HG03045 (cell line): ENCODE data around the gene BSX.

Source experiments
- ATAC-seq: cut with Tn5 transposase; IDR thresholded peaks from one replicate; pipeline ENCODE4 v1.9.1; 2021; ENCODE audit warnings: mild to moderate bottlenecking, moderate library complexity; ENCODE audit not compliant: unreplicated experiment

BSX gene

DNA sequence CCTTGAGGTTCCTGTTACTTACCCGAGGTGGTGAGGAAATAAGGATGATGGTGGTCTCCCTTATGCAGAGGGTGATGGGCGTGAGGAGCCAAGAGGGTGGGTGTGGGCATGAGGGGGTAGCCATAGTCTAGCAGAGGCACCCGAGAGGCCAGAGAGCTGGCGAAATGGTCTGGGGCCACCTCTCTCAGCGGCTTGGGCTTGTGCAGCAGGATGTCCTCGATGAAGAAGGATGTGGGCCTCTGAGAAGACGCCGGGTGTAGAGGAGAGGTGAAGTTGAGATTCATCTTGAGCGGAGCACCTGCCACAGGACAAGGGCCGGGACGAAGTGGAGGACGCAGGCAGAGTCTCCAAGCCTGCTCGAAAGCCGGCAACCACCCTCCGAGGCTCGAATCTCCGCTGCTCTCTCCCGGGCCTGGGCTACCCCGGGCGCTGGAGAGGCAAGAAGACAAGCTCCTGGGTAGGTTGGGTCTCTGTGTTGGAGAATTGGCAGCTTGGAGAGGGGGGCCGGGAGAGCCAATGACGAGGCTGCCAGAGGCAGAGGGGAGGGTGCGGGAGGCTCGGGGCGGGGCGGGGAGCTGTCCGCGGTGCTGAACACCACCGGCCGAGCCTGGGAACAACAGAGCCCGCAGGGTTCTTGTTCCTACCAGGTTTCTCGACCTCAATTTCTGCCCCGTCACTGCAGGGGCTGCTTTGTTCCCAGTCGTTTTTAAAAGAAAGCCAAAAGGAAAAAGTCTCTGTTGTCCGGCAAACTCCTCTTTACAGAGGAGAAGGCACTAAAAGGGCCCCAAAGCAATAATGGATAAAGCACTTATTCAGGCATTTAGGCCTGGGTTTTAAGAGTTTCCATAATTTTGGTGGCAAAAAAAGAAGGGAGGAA, at the start of gene BSX:
BSX (minus strand) TSS at position 447 of the 877 bp plus-strand sequence; CDS start at position 284, 163 bp downstream.
- ATAC-seq = no peak

DNA sequence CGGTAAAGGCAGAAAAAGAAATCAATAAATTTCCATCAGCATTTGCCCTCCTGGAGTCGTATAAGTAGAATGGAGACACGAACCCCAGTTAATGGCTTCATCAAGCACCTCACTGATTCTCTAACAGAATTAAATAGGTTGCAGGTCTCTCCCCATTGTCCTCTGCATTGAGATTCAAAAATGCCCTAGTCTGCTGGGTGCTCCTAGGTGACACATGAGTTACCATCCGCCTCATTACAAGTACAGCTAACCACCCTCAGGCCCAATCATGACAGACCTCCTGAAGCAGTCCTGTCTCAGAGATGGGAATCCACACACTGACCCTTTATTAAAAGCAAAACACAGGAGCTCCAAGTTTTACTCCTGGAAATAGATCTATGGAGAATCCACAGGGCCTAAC, 48.9 kb upstream of the BSX start:
- no peak for ATAC-seq

DNA sequence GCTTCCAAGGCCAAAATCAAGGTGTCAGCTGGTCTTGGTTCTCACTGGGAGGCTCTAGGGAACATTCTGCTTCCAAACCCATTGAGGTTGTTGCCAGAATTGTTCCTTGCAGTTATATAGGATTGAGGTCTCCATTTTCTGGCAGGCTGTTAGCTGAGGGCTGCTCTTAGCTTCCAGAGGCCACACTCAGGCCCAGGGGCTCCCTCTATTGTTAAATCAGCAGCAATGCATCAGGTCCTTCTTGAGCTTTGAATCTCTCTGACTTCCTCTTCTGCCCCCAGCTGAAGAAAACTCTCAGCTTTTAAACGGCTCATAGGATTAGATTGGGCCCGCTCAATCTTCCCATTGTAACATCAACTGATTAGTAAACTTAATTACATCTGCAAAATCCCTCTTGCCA, 39.3 kb upstream of the BSX start:
- ATAC-seq = no peak

DNA sequence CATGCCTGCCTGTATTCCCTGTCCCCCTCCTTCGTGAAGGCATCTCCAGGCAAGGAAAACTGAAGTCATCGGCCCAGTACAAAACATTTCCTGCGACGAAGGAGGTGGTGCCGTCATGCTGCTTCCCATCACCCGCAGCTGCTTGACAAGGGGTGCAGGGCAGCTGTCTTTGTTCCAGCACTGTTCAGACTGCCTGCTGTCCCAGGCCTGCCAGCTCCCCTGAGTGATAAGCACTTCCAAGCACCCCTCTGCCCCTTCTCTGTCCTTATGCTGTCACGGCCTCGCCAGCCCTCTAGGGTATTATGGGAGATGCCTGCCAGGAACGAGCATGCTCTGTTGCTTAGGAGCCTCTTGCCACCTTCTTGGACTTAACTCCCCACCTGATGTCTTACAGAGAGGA, 37.1 kb upstream of the BSX start:
- ATAC-seq = no peak

DNA sequence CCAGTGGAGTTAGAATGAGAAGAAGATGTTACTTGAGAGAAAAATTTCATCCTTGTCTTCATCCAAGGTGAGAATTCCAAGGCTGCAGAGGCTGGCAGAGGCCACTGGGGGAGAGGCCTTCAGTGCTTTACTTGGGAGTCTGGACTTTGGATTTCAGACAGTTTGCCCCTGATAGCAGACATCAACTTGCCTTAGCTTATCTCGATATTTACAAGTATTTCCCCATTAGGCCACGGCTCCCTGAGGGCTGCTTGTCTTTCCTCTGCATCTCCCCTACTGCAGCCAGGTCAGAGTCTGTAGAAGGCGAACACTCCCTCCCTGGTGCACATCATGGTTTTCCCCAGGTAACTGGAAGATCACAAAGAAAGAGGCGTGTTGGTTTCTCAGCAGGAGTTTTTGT, 29.9 kb upstream of the BSX start:
- ATAC-seq = no peak

DNA sequence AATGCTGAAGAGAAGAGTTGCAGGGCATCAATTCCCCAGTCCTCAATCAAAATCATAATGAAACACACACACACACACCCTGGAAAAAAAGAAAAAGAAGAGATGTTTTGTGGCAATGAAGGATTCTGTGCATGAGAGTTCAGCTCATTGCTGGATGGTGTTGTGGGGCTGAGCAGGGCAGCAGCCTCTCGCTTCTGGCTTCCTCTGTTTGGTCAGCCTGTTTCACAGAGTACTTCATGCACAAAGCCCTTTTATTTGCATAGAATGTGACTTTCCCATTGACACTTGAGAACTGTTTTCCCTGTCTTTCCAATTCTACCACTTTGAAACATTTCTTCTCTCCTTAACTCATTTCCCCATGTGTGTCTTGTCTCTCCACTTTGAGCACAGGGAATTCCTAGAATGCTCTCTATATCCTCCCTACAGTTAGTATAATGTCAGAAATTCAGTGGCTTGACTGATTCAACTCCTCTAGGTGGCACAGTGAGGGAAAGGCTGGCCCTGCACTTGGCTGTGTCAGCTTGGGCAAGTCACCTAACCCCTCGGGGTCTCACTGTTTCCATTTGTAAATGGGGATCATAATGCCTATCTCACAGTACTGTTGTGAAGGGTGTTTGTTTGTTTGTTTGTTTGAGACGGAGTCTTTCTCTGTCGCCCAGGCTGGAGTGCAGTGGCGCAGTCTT, 25.4 kb upstream of the BSX start:
- no peak for ATAC-seq

DNA sequence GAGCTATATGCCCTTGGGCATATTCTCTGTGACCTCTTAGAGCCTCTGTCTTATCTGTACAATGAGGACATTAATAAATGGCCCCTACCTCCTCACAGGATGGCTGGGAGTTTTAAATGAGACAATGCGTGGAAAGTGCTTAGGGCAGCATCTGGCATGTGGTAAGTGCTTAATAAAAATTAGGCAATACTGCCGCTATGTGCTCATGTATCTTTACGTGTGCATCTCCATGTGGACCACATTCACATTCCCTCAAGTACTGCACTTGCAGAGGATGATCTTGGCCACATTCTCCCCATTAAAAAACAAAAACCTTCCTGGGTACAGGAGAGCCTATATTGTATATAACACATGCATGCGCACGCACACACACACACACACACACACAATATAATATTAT, 19.1 kb upstream of the BSX start:
- ATAC-seq = no peak

DNA sequence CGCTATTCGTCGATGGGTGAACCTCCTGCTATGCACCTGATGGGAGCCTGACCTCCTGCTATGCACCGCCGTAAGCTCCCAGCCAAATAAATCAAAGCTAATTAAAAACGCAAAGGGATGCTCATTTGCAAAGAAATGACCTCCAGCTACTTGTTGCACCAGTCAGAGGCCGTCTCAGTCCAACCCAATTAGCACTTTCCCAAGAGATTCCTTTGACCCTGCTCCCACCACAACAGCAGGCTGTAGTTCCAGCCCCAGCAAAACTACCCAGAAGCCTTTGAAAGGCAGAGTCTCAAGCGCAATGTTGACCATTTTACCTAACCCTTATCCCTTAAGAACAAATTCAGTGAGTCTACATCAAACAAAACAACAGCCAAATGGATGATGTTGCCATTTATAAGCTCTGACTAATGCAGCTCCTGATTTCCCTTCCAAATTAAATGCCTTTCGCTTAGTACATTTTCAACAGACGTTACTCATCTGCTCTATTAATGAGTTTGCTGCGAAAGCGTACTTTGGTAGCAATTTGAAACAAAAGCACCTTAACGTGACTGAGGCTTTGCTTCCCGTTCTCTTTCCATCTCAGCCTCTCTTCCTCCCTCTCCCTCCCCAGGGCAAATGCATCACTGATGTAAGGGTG, 17.2 kb upstream of the BSX start:
- ATAC-seq = no peak

DNA sequence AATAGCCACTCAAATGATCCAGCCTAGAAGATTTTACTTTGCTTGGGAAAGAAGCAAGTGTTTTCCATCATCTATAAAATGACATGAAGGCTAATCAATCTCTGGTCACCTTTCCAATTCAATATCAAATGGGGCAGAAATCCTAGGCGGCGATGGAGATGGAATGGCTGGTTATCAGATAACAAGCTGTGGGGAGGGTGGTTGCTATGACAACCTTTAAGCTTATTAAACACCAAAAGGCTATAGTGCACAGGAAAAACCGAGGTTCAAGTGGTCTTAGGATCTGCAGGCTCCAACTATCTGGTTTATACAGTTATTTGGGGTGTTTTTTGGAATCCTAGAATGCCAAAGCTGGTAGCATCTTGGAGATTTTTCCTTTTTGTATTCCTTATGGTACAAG, 13.9 kb upstream of the BSX start:
- ATAC-seq = no peak

DNA sequence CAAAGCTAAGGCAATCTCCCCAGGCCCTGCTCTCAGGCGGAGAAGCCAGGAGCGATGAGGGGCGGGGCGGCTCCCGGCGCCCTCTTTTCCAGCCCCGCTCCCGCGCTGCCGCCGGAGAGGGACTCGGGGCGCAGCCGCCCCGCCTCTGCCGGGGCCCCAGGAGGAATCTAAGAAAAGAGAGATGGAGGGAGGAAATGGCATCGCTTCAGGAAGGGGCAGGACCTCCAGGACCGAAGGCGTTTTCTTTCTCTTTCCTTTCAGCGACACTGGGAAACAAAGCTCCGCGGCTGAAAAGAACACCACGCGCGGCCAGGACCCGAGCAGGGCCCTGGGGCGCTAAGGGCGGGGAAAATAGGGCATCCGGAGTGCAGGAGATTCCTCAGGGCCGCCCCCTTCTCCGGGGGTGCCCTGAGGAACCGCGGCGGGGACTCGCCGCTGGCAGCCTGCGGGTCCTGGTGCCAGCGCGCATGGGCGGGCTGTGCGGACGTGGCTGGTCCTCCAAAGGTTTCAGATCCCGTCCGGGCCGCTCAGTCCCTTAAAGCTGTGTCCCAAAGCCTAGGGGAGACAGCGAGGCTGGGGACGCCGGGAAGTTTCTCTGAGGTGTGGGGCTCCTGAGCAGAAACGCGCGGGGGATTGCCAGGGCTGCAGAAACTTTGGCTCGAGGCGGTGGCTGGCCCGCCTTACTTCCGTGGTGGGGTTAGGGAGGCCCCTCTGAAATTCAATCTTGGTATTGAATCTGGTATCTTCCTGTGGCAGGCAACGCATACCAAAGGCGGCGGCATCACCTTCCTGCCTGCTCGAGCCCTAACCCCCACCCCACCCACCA, 2.8 kb upstream of the BSX start:
- ATAC-seq = no peak

DNA sequence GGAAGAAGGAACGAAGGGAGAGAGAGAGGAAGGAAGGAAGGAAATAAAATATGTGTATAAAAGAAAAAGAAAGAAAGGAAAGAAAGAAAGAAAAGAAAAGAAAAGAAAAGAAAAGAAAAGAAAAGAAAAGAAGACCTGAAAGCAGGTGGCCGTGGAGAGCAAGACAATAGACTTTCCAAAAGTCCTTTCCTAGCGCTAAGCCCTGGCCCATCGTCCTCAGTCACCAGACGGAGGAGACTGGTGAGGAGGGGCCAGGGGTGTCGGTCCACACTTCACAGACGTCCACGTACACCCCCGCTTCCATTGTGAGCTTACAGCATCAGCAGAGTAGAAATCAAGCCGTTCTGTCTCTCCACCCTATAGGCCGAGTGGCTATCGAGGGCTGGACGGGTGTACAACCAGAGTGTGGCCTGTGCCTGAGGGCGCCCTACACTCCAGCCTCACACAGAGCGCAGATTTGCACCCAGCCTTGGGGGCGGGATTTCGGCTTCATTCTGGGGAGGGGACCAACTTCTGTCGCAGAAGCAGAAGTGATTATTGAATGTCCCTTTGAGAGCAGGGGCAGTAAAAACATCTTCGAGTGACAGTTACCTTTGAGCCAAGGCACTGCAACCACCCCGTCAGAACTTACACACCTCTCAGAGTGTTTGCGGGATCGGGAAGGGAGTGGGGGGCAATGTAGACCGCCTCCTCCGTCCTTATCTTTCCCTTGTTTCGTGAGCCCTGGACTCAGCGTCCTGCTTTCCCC, 2.0 kb upstream of the BSX start:
- ATAC-seq = no peak

DNA sequence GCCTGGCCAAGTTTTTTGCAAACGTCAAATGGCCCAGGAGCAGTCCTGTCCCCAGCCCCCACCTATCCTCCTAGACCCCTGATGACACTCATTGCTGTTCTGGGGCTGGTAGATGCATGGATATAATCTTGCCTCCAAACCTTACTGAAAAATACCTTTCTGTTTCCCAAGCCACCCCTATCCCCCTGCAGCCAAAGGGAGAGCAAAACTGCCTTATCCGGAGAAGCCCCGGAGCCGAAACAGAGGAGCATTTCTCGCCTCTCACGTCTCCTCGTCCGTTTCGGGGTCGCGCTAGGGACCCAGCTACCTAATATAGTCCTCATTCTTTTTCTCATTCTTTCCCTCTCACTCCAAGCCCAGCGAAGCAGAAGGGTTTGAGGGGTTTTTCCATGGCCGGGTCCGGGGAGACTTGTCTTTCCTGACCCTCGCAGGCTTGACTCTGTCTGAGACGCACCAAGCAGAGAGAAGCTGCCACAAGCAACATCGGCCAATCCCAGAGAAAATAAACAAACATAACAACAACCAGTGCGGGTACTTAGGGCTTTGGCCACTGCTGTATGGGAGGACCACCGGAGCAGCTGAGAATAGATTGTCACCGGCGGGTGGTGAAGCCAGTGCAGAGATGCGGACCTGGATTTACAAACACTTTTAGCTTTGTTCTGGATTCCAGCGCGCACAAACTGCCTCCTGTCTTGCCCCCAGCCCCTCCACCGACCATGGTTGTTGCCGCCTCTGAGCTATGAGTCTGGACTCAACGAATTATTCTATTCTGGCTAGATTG, 1.6 kb downstream of the BSX start:
- no peak for ATAC-seq

DNA sequence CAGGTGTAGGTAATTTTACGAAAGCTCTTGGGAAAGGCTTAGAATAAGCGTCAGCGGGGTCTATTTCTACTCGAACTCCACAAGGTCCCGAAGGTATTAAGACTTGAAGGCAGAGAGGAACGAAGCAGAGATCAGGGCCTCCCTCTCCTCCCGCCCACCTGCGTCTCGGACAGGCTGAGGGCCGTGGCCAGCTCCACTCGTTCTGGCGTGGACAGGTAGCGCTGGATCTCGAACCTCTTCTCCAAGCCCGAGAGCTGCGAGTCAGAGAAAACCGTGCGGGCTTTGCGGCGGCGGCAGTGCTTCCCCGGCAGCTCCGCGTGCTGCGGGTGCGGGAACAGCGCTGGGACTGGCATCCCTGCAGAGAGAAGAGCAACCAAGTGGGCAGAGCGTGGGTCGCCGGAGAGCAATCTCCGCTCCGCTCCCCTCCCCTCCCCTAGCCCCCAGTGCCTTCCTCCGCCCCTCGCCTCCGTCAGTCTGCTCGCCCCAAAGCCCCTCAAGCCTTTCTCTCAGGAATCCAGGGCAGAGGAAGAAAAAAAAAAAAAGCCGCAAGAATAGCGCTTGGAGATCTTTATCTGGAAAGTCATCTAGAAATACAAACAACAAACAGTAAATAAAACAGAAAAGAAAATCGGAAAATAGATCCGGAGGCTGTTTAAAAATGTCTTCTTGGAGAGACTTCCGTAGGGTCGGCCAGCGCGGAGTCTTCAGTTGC, 2.4 kb downstream of the BSX start:
- ATAC-seq = no peak

DNA sequence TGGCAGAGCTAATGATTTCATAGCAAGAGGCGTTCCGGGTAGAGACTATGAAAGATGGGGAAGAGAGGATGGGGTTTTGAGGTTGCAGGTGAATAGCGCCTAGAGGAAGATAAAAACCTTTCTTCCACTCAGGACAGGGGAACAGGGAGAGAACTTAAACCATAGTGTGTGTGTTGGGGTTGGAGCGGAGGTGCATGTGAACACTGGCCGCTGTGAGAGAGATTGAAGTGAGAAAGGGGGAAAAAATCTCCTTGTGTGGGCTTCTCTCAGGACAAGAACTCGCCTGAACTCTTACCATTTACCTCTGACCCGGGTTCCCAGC, 3.4 kb downstream of the BSX start:
- no peak for ATAC-seq

DNA sequence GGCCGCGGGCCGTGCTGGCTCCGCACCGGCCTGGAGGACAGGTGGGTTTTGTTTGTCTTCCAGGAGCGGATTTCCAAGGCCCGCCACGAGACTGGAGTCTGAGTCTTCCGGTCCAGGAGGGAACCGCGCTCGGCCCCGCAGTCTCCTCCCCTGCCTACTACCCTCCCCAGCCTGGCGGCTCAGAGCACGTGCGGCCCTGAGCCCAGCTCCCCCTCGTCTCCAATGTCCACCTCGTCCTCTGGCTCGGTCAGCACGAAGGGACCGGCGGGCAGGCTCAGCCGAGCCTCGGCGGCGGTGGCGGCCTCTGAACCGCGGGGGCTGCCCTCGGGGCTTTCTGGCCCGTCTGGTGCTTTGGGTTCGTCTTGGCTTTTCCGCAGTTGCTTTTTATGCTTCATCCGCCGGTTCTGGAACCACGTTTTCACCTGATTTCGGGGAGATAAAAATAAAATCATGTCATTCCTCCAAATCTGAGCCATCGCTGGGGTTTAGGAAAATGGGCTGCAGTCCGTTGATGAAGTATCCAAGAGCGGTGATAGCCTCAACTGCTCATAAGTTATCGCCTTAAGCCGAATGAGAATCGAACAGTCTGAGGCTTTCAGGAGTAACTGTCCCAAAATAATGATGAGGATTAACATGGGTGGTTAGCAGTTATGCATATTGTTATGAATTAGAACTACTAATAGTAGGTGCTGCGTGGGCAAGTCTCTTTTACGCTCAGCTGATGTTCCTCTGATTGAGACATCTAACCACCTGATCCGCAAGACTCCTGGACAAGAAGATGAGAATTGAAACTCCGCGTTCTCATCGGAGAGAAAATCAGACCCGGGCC, 4.0 kb downstream of the BSX start:
- ATAC-seq = no peak

DNA sequence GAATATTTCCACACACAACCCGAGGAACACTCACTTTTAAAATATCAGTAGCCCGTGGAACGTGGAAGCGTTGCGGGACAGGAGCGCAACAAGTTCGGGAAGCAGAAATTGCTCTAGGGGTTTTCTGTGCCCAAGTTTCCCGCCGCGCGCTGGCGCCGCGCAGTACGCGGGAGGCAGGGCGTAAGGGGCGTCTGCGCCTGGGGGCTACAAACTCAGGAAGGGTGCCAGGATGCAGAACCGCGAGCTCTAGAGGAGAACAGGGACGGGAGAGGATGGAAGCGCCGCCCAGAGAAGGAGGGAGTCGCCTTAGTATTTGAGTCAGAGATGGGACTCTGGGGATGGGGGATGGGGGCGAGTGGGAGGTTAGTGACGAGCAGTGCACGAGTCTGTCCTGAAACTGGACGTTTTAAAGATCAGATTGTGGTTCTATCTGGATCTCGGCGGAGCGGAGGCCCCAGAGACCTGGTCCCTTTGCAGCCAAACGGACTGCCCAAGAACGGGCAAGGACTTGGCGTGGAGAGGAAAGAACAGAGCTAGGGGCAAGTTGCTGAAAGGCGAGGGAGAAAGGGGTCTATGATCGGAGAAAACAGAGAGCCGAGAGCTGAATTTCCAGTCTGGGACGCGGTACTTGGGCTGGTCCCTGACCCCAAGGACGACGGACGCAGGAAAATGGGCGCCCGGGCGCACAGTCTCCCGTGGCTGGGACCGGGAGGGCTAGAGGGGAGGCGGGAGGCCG, 4.7 kb downstream of the BSX start:
- no peak for ATAC-seq

DNA sequence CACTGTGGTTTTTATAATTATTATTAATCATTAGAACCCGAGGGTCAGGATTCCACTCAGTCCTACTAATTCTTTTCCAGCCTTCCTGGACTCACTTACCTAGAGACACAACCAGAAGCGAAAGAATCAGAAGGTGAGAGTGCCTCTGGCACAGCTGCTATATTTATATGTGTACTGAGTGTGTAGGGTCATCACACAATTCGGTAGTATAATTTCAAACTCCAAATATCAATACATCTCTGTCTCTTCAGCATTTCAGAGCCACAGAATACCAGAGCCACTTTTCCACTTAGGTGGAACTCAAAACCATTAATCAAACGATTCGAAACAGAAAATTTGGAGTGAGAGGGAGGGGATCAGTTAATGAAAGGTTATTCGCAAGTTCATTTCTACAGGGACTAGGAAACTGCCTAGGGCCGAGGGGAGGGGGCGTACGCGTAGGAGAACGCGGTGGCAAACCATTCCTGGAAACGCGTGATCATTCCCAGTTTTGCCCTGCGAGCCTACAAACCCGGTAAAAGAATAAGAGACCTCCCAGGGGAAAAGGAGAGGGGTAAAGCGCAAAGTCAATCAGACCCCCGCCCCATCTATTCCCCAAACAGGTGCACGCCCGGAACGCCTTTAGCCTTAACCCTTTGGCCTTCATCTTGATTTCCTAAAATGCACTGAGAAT, 5.4 kb downstream of the BSX start:
- ATAC-seq = no peak
